Vagina (tissue), 2 donors: ENCODE measurements around the gene LCE3C. TPM values are rescaled to one million over a fixed set of nuclear protein-coding genes. Genes with fewer than 3 reads are reported as not detected.

Experiments
- DNase-seq, 2 donors: peaks; one replicate each; pipeline ENCODE4 v3.0.0-alpha.2; 2017; ENCODE audit errors: extremely low spot score in 2 of 2
- H3K27ac ChIP-seq: fragments of 200-600 bp; sonication (generic); one replicate; pipeline ENCODE4 v1.5.1; 2019
- H3K27me3 ChIP-seq: fragments of 200-600 bp; sonication (generic); one replicate; pipeline ENCODE4 v1.5.1; 2019
- H3K36me3 ChIP-seq, 2 donors: fragments of 200-600 bp; sonication (generic); one replicate each; pipeline ENCODE4 v1.5.1; 2017 to 2019
- H3K4me1 ChIP-seq: fragments of 200-600 bp; sonication (generic); one replicate; pipeline ENCODE4 v1.5.1; 2019
- H3K4me3 ChIP-seq, 2 donors: fragments of 200-600 bp; sonication (generic); 1 replicate in 1 of 2; 2 replicates in 1 of 2; pipeline ENCODE4 v1.5.1; 2016 to 2019
- H3K9me3 ChIP-seq: fragments of 200-600 bp; sonication (generic); one replicate; pipeline ENCODE4 v1.5.1; 2019
- POLR2A ChIP-seq, 2 donors: fragments of 450-650 bp; IDR thresholded peaks; one replicate each; pipeline ENCODE4 v1.6.1; 2017; ENCODE audit warnings: antibody characterized with exemption in 2 of 2, mild to moderate bottlenecking in 2 of 2, moderate library complexity in 2 of 2
- POLR2AphosphoS5 ChIP-seq, 2 donors: sonication (generic); formaldehyde crosslinking; IDR thresholded peaks; one replicate each; pipeline ENCODE4 v1.9.0; 2017; ENCODE audit warnings: antibody characterized with exemption in 2 of 2, mild to moderate bottlenecking in 2 of 2, low read depth in 1 of 2; ENCODE audit not compliant: insufficient read depth in 1 of 2
- intact Hi-C: fragments of 100-400 bp; cut with DNase I; formaldehyde crosslinking; loops from one replicate; pipeline ENCODE4 v1.15.1; 2023
- total RNA-seq: library from RNA; depleted of rRNA; stranded (reverse); fragments of >200 nt; gene quantifications from one replicate; pipeline ENCODE4 v1.2.3, GENCODE V29; 2016
- TF ChIP-seq, protein P1 (sequence below), 3 experiments: fragments of 450-650 bp in 2 of 3; fragments of 200-600 bp in 1 of 3; sonication (generic) in 1 of 3; IDR thresholded peaks; one replicate each; pipeline ENCODE4 v1.5.1; 2017 to 2019; ENCODE audit warnings: antibody characterized with exemption in 3 of 3, mild to moderate bottlenecking in 2 of 3, moderate library complexity in 2 of 3

LCE3C gene
- total RNA-seq, 1 donor from 2014 or later, result not detected

DNA sequence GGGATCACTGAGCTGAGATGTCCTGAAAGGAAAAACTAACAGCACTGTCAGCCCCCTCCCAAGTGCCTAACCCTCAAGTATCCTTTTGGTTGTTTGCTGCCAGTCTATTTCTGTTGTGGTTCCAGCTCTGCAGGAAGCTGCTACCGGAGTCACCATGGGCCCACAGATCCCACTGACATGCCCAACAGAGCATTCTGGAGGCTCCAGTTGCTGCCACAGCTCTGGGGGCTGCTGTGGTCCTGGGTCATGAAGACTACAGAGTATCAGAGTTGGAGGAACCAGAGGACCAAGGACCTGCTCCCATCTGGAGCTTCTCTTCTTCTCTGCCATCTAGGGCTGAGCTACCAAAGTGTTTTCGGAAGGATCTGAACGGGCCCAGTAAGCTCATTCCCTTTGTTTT, 22.0 kb downstream of the LCE3C start:
- H3K4me3 ChIP-seq, result no peak overlapping the region
- no peaks in the 10 kb centered on the region for H3K27me3 ChIP-seq
- no peaks in the 10 kb centered on the region for H3K4me1 ChIP-seq
- intact Hi-C loops, result no loop called here
- TF ChIP-seq POLR2A (IDR thresholded peaks at IDR 0.05) (no peak), POLR2AphosphoS5 (IDR thresholded peaks at IDR 0.05; ENCODE audit: insufficient read depth in 1 of 2, low read depth in 1 of 2) (no peak)
- TF ChIP-seq, protein P1, sequence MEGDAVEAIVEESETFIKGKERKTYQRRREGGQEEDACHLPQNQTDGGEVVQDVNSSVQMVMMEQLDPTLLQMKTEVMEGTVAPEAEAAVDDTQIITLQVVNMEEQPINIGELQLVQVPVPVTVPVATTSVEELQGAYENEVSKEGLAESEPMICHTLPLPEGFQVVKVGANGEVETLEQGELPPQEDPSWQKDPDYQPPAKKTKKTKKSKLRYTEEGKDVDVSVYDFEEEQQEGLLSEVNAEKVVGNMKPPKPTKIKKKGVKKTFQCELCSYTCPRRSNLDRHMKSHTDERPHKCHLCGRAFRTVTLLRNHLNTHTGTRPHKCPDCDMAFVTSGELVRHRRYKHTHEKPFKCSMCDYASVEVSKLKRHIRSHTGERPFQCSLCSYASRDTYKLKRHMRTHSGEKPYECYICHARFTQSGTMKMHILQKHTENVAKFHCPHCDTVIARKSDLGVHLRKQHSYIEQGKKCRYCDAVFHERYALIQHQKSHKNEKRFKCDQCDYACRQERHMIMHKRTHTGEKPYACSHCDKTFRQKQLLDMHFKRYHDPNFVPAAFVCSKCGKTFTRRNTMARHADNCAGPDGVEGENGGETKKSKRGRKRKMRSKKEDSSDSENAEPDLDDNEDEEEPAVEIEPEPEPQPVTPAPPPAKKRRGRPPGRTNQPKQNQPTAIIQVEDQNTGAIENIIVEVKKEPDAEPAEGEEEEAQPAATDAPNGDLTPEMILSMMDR (IDR thresholded peaks at IDR 0.05), result no peak
- no peak overlapping the region for H3K27ac ChIP-seq
- no peak for DNase-seq
- peaks cover 3% of the 10 kb centered on the region for H3K9me3 ChIP-seq
- no peaks in the 10 kb centered on the region for H3K36me3 ChIP-seq

DNA sequence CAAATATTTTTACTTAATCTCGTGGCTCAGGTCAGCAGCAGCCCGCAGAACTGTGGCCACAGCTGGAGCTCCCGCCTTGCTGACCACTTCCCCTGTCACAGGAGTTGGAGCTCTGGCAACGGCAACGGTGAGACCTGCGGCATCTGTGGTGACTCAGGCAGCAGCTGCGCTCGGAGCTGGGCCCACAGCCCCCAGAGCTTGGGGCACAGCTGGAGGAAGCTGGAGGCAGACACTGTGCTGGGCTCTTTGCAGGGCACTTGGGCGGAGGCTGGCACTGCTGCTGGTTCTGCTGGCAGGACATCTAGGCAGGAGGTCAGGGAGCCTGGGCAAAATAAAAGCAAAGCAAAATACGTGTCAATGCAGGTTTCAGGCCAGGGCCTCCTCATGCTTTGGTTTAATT, 22.8 kb downstream of the LCE3C start, which contains the start of gene LCE3A:
LCE3A (minus strand) TSS at position 301 of the 400 bp plus-strand sequence; CDS start at position 301, 0 bp downstream.
- DNase-seq, result no peak
- H3K4me1 ChIP-seq, result no peaks in the 10 kb centered on the region
- intact Hi-C loops, result no loop called here
- H3K27ac ChIP-seq, result no peak within 1 kb of the TSS
- H3K4me3 ChIP-seq, result no peak within 1 kb of the TSS
- no peak for TF ChIP-seq POLR2AphosphoS5 (IDR thresholded peaks at IDR 0.05; ENCODE audit: insufficient read depth in 1 of 2, low read depth in 1 of 2)
- no peak for TF ChIP-seq POLR2A (IDR thresholded peaks at IDR 0.05)
- no peaks in the 10 kb centered on the region for H3K27me3 ChIP-seq
- no peaks in the 10 kb centered on the region for H3K36me3 ChIP-seq
- H3K9me3 ChIP-seq, result peaks cover 3% of the 10 kb centered on the region

DNA sequence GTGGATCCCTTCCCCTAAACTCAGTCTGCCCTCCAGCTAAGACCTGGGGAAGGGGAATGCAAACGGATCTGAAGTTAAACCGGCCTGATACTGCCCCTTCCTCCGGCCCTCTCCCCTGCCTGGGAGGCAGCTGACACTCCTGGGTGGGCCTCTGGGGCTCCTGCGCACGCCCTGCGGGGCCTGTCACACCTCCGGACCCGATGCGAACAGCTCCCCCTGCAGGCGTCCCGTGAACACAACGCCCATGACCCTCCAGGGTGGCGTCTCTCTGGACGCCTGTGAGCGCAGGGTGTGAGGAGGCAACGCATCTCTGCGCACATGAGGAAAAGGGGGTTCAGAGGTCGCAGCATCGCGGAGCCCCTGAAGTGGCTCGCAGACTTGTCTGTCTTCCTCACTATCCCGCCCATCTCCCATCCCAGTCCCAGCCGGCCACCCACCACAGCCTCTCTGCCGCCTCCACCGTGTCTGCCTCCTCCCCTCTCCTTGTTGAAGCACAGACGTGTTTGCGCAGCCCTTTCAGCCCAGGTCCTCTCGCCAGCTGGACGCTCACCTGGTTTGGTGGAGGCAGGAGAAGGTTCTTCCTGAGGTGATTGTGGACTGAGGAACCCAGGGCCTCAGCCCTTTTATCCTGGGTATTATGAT, 23.3 kb downstream of the LCE3C start:
- TF ChIP-seq, protein P1 (IDR thresholded peaks at IDR 0.05), result no peak
- TF ChIP-seq POLR2A (IDR thresholded peaks at IDR 0.05), result no peak
- TF ChIP-seq POLR2AphosphoS5 (IDR thresholded peaks at IDR 0.05; ENCODE audit: insufficient read depth in 1 of 2, low read depth in 1 of 2), result no peak
- Histone ChIP-seq H3K36me3 (no peaks in the 10 kb centered on the region), H3K9me3 (peaks cover 3% of the 10 kb centered on the region), H3K27me3 (no peaks in the 10 kb centered on the region), H3K4me3 (no peak overlapping the region), H3K27ac (no peak overlapping the region), H3K4me1 (no peaks in the 10 kb centered on the region)
- intact Hi-C loops, result no loop called here
- no peak for DNase-seq

DNA sequence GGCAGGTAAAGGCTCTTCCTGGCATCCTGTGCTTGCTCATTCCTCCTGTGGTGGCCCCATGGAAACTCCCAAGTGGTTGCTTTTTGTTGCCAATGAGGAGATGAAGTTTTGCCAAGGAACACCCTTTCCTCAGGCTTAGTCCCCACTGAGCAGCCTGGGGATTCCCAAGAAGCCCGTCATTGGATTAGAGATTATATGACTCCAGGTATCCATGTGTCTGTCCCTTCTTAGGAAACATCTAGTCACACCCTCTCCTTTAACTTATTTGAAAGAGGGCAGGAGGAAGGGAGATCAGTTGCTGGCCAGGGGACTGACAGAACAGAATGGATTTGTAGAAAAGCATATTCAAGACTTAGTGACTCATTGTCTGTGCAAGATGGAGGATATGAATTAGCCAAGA, 26.7 kb downstream of the LCE3C start:
- Histone ChIP-seq H3K9me3 (no peaks in the 10 kb centered on the region), H3K27ac (no peak overlapping the region), H3K4me1 (no peaks in the 10 kb centered on the region), H3K36me3 (no peaks in the 10 kb centered on the region), H3K27me3 (no peaks in the 10 kb centered on the region), H3K4me3 (no peak overlapping the region)
- TF ChIP-seq, protein P1 (IDR thresholded peaks at IDR 0.05), result no peak
- no peak for TF ChIP-seq POLR2A (IDR thresholded peaks at IDR 0.05)
- TF ChIP-seq POLR2AphosphoS5 (IDR thresholded peaks at IDR 0.05; ENCODE audit: insufficient read depth in 1 of 2, low read depth in 1 of 2), result no peak
- DNase-seq, result no peak
- intact Hi-C loops, result no loop called here

DNA sequence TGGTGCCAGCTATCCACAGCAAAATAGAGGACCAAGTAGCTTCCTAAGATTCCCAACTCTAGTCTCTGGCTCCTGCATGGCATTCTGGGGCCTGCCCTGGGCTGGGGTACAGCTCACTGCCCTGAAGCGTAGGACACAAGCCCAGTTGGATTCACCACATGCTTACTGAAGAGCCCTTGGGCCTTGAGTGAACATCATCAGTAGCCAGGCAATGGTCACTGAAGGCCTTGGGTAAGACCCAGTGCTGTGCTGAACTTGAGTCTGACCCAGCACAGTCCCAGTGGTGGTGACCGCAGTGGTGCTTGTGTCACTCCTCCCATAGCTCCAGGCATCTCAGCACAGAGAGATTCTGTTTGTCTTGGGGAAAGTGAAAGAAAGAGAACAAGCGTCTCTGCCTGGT, 30.6 kb downstream of the LCE3C start:
- no peak for DNase-seq
- no peaks in the 10 kb centered on the region for H3K36me3 ChIP-seq
- no peaks in the 10 kb centered on the region for H3K9me3 ChIP-seq
- TF ChIP-seq, protein P1 (IDR thresholded peaks at IDR 0.05), result no peak
- TF ChIP-seq POLR2AphosphoS5 (IDR thresholded peaks at IDR 0.05; ENCODE audit: insufficient read depth in 1 of 2, low read depth in 1 of 2) (no peak), POLR2A (IDR thresholded peaks at IDR 0.05) (no peak)
- H3K27me3 ChIP-seq, result no peaks in the 10 kb centered on the region
- intact Hi-C loops, result no loop called here
- H3K4me3 ChIP-seq, result no peak overlapping the region
- H3K27ac ChIP-seq, result no peak overlapping the region
- no peaks in the 10 kb centered on the region for H3K4me1 ChIP-seq
